H1 (cell line): ENCODE data around the gene PDE4D. TPM values are rescaled to one million over a fixed set of nuclear protein-coding genes. Genes with fewer than 3 reads are reported as not detected.

ENCODE experiments used
- CTCF ChIA-PET: fragments of 300-600 bp; sonication (Branson Sonifier 250); formaldehyde crosslinking; loops from one replicate; lab custom pipeline; 2021; ENCODE audit not compliant: partially characterized antibody; lab: Charles Lee
- POLR2A ChIA-PET: fragments of 300-600 bp; sonication (Branson Sonifier 250); formaldehyde crosslinking; loops from one replicate; lab custom pipeline; 2021; ENCODE audit warnings: inconsistent platforms; ENCODE audit not compliant: partially characterized antibody; lab: Charles Lee
- DNase-seq, 2 experiments: peaks; one replicate each; pipeline versions ENCODE4 v3.0.0 to v3.0.0-alpha.2; 2010 to 2022; ENCODE audit warnings: low spot score in 2 of 2, low read depth in 1 of 2, mixed read lengths in 1 of 2
- FAIRE-seq: peaks from 2 replicates; lab custom pipeline; 2011; peaks lifted over from hg19 to GRCh38; lab: Jason Lieb, UNC
- H2AFZ ChIP-seq: 2 replicates; pipeline ENCODE4 v1.8.1; 2012; ENCODE audit warnings: low read length, inconsistent platforms
- H2AK5ac ChIP-seq: 2 replicates; pipeline ENCODE4 v1.6.1; 2013; ENCODE audit warnings: low read depth, low read length
- H2BK120ac ChIP-seq: replicated peaks from 2 replicates; pipeline ENCODE3; 2013; ENCODE audit warnings: low read depth, low read length, inconsistent platforms
- H2BK12ac ChIP-seq: 2 replicates; pipeline ENCODE4 v1.6.1; 2013; ENCODE audit warnings: low read depth, low read length
- H2BK15ac ChIP-seq: 2 replicates; pipeline ENCODE4 v1.6.1; 2013; ENCODE audit warnings: low read length
- H2BK20ac ChIP-seq: 2 replicates; pipeline ENCODE4 v1.6.1; 2013; ENCODE audit warnings: low read length
- H2BK5ac ChIP-seq: 2 replicates; pipeline ENCODE4 v1.6.1; 2013; ENCODE audit warnings: low read depth, low read length
- H3K14ac ChIP-seq: 2 replicates; pipeline ENCODE4 v1.6.1; 2013; ENCODE audit warnings: inconsistent platforms; ENCODE audit not compliant: insufficient read length
- H3K18ac ChIP-seq: 2 replicates; pipeline ENCODE4 v1.6.1; 2013; ENCODE audit warnings: low read length; ENCODE audit errors: extremely low read depth
- H3K23ac ChIP-seq: 2 replicates; pipeline ENCODE4 v1.6.1; 2013; ENCODE audit warnings: inconsistent platforms; ENCODE audit not compliant: insufficient read length
- H3K23me2 ChIP-seq: 2 replicates; pipeline ENCODE4 v1.6.1; 2013; ENCODE audit warnings: low read depth, low read length
- H3K27ac ChIP-seq: 2 replicates; pipeline ENCODE4 v1.6.1; 2011; ENCODE audit warnings: low read depth, low read length, inconsistent platforms
- H3K27me3 ChIP-seq, 4 experiments: replicated peaks in 1 of 4; 1 replicate in 1 of 4; 2 replicates in 3 of 4; pipeline versions ENCODE4 v1.6.1 to v1.8.1; 2011 to 2013; ENCODE audit warnings: low read length in 3 of 4, mild to moderate bottlenecking in 3 of 4, inconsistent platforms in 2 of 4, mixed read lengths in 2 of 4, moderate library complexity in 1 of 4; ENCODE audit not compliant: control insufficient read depth in 3 of 4, insufficient read depth in 3 of 4; ENCODE audit errors: extremely low read depth in 1 of 4
- H3K36me3 ChIP-seq, 4 experiments: 2 replicates each; pipeline versions ENCODE4 v1.6.1 to v1.8.1; 2011 to 2013; ENCODE audit warnings: mild to moderate bottlenecking in 4 of 4, low read length in 3 of 4, moderate library complexity in 2 of 4, control low read depth in 1 of 4, inconsistent platforms in 1 of 4; ENCODE audit not compliant: insufficient read depth in 4 of 4, control insufficient read depth in 2 of 4
- H3K4ac ChIP-seq: replicated peaks from 2 replicates; pipeline ENCODE3; 2013; ENCODE audit warnings: low read length, low read depth, mixed read lengths, inconsistent platforms; ENCODE audit not compliant: insufficient read length
- H3K4me1 ChIP-seq, 4 experiments: replicated peaks in 1 of 4; 1 replicate in 1 of 4; 2 replicates in 3 of 4; pipeline versions ENCODE4 v1.6.1 to v1.8.1; 2011 to 2013; ENCODE audit warnings: low read length in 3 of 4, inconsistent platforms in 2 of 4, mixed read lengths in 1 of 4; ENCODE audit not compliant: insufficient read depth in 4 of 4, control insufficient read depth in 3 of 4
- H3K4me2 ChIP-seq, 2 experiments: 2 replicates each; pipeline versions ENCODE4 v1.6.1 to v1.8.1; 2011 to 2013; ENCODE audit warnings: low read depth in 2 of 2, low read length in 2 of 2, control low read depth in 1 of 2, inconsistent platforms in 1 of 2, mild to moderate bottlenecking in 1 of 2; ENCODE audit not compliant: insufficient read depth in 1 of 2
- H3K4me3 ChIP-seq, 4 experiments: fragments of 200-600, 300-600 bp in 1 of 4; sonication (generic), shearing (Covaris generic), sonication (Bioruptor Twin) in 1 of 4; 2 replicates each; pipeline versions ENCODE4 v1.5.1 to v1.8.1; 2011 to 2016; ENCODE audit warnings: low read length in 4 of 4, low read depth in 3 of 4, control low read depth in 2 of 4, inconsistent platforms in 2 of 4, mild to moderate bottlenecking in 2 of 4, mixed read lengths in 1 of 4, moderate library complexity in 1 of 4; ENCODE audit not compliant: insufficient read depth in 2 of 4; ENCODE audit errors: extremely low read depth in 1 of 4
- H3K56ac ChIP-seq: replicated peaks from 2 replicates; pipeline ENCODE3; 2013; ENCODE audit warnings: low read depth, mild to moderate bottlenecking, mixed read lengths, low read length, inconsistent platforms; ENCODE audit not compliant: insufficient read length
- H3K79me1 ChIP-seq: 2 replicates; pipeline ENCODE4 v1.6.1; 2013; ENCODE audit warnings: low read depth, low read length, control low read depth
- H3K79me2 ChIP-seq, 2 experiments: 2 replicates each; pipeline versions ENCODE4 v1.6.1 to v1.8.1; 2012 to 2013; ENCODE audit warnings: low read length in 2 of 2, mild to moderate bottlenecking in 2 of 2, inconsistent platforms in 1 of 2; ENCODE audit not compliant: insufficient read depth in 2 of 2, control insufficient read depth in 1 of 2
- H3K9ac ChIP-seq, 4 experiments: replicated peaks in 1 of 4; 1 replicate in 1 of 4; 2 replicates in 3 of 4; pipeline versions ENCODE4 v1.6.1 to v1.8.1; 2011 to 2013; ENCODE audit warnings: low read depth in 3 of 4, low read length in 3 of 4, control low read depth in 2 of 4, mild to moderate bottlenecking in 2 of 4, moderate library complexity in 2 of 4, inconsistent platforms in 1 of 4; ENCODE audit errors: extremely low read depth in 1 of 4
- H3K9me3 ChIP-seq, 2 experiments: 2 replicates each; pipeline versions ENCODE4 v1.6.1 to v1.8.1; 2012 to 2013; ENCODE audit warnings: mild to moderate bottlenecking in 2 of 2, moderate library complexity in 2 of 2, control low read depth in 1 of 2, inconsistent platforms in 1 of 2, low read depth in 1 of 2, low read length in 1 of 2, mixed read lengths in 1 of 2; ENCODE audit not compliant: insufficient read depth in 2 of 2
- H4K20me1 ChIP-seq, 2 experiments: replicated peaks in 1 of 2; 2 replicates each; pipeline versions ENCODE3 to v1.8.1; 2011 to 2013; ENCODE audit warnings: inconsistent platforms in 2 of 2, low read length in 2 of 2, mild to moderate bottlenecking in 1 of 2; ENCODE audit not compliant: insufficient read depth in 2 of 2, control insufficient read depth in 1 of 2
- H4K5ac ChIP-seq: 2 replicates; pipeline ENCODE4 v1.6.1; 2013; ENCODE audit warnings: low read length, low read depth, mixed read lengths, inconsistent platforms; ENCODE audit not compliant: insufficient read length
- H4K8ac ChIP-seq: 2 replicates; pipeline ENCODE4 v1.8.0; 2013; ENCODE audit warnings: mild to moderate bottlenecking, moderate library complexity, low read length, inconsistent platforms; ENCODE audit not compliant: insufficient read depth; ENCODE audit errors: extremely low read depth
- H4K91ac ChIP-seq: replicated peaks from 2 replicates; pipeline ENCODE3; 2013; ENCODE audit warnings: low read length, mixed read lengths, inconsistent platforms; ENCODE audit not compliant: insufficient read length
- FOSL1 ChIP-seq: IDR thresholded peaks from 2 replicates; pipeline ENCODE4 v1.6.1; 2011; ENCODE audit warnings: mild to moderate bottlenecking, low read depth, low read length, moderate library complexity; ENCODE audit not compliant: insufficient read depth
- RXRA ChIP-seq: IDR thresholded peaks from 2 replicates; pipeline ENCODE4 v1.6.1; 2011; ENCODE audit warnings: low read depth, mild to moderate bottlenecking, low read length, moderate library complexity; ENCODE audit not compliant: insufficient read depth
- WGBS, 2 experiments: shearing (Covaris generic) in 1 of 2; methylation state at CpG; one replicate each; pipeline versions ENCODE4 v1.1.6 to v1.1.7; 2013 to 2015; ENCODE audit warnings: low lambda C conversion rate in 2 of 2, mixed read lengths in 2 of 2, inconsistent platforms in 1 of 2, low coverage in 1 of 2, missing lambda C conversion rate in 1 of 2; ENCODE audit not compliant: insufficient replicate concordance in 2 of 2, insufficient coverage in 1 of 2, insufficient read length in 1 of 2; ENCODE audit errors: extremely low coverage in 1 of 2, missing lambda C conversion rate in 1 of 2; 5-methylcytosine and 5-hydroxymethylcytosine counted together
- polyA plus RNA-seq, 7 experiments: library from polyadenylated mRNA; depleted of rRNA in 3 of 7; stranded (reverse) in 5 of 7; unstranded in 2 of 7; fragments of >200 nt in 5 of 7; fragments of 200-250 nt in 2 of 7; gene quantifications; 1 replicate in 5 of 7; 2 replicates in 1 of 7; 4 replicates in 1 of 7; pipeline versions ENCODE4 v1.2.1 to v1.2.3, GENCODE V29; 2011 to 2013; ENCODE audit warnings: missing spikeins in 2 of 7, mixed read lengths in 2 of 7
- total RNA-seq: library from RNA; stranded (reverse); fragmentation: NEBNext Ultra II Directional; extraction: Animal tissue kit (Norgen Biotek cat#: 25700); gene quantifications from 2 replicates; pipeline ENCODE4 v1.2.1, GENCODE V29; 2021

PDE4D gene
- total and polyA plus RNA-seq, 2 of the 8 experiments (the other 6 are each of a cell fraction or from before 2014, with no cell fraction given) = 2.3 to 3.7 TPM

- Histone ChIP-seq H4K8ac (no peak overlapping the region), H2BK120ac (no peak overlapping the region), H2BK5ac (no peak overlapping the region), H3K79me1 (no peaks in the 10 kb centered on the region), H3K27me3 (no peaks in the 10 kb centered on the region), H3K18ac (no peak overlapping the region), H2AFZ (no peak overlapping the region), H3K4ac (no peak overlapping the region), H3K9ac (no peak overlapping the region), H4K20me1 (no peaks in the 10 kb centered on the region), H3K14ac (no peak overlapping the region), H3K4me1 (no peaks in the 10 kb centered on the region), H3K4me3 (no peak overlapping the region), H2BK12ac (no peak overlapping the region), H3K4me2 (no peak overlapping the region), H3K23me2 (no peaks in the 10 kb centered on the region; the same call in 1 of the 2 replicates), H3K23ac (no peak overlapping the region), H3K56ac (no peak overlapping the region), H4K5ac (no peak overlapping the region), H2BK20ac (no peak overlapping the region), H2BK15ac (no peak overlapping the region), H4K91ac (no peak overlapping the region), H2AK5ac (no peak overlapping the region), H3K79me2 (no peaks in the 10 kb centered on the region), H3K36me3 (no peaks in the 10 kb centered on the region), H3K9me3 (no peaks in the 10 kb centered on the region), H3K27ac (no peak overlapping the region)
- POLR2A ChIA-PET = no interaction called here
- DNase-seq (no peak), FAIRE-seq (no peak)
- CTCF ChIA-PET = interaction anchor here (0.6 to 1.3 kb wide), 2 partner anchors 11 to 67 kb away, joined by 3 to 4 read pairs; no protein-coding TSS in a partner anchor
- WGBS, 2 experiments = 97% methylated on average over 2 of the region's 2 CpGs; no CpG with 5 or more reads in 1 of the 2 experiments
- TF ChIP-seq FOSL1 = no peak
- TF ChIP-seq RXRA = no peak
Measured at GRCh38 chr5:59428391-59428790, 465.1 kb downstream of the PDE4D start.
